ENCODE measurements around the gene AATK. TPM values are rescaled to one million over a fixed set of nuclear protein-coding genes. Genes with fewer than 3 reads are reported as not detected.

The AATK gene
- total and polyA plus RNA-seq, 2 of the 13 experiments (the other 11 are each of a cell fraction or from before 2014, with no cell fraction given): 2.9 to 8.4 TPM

DNA sequence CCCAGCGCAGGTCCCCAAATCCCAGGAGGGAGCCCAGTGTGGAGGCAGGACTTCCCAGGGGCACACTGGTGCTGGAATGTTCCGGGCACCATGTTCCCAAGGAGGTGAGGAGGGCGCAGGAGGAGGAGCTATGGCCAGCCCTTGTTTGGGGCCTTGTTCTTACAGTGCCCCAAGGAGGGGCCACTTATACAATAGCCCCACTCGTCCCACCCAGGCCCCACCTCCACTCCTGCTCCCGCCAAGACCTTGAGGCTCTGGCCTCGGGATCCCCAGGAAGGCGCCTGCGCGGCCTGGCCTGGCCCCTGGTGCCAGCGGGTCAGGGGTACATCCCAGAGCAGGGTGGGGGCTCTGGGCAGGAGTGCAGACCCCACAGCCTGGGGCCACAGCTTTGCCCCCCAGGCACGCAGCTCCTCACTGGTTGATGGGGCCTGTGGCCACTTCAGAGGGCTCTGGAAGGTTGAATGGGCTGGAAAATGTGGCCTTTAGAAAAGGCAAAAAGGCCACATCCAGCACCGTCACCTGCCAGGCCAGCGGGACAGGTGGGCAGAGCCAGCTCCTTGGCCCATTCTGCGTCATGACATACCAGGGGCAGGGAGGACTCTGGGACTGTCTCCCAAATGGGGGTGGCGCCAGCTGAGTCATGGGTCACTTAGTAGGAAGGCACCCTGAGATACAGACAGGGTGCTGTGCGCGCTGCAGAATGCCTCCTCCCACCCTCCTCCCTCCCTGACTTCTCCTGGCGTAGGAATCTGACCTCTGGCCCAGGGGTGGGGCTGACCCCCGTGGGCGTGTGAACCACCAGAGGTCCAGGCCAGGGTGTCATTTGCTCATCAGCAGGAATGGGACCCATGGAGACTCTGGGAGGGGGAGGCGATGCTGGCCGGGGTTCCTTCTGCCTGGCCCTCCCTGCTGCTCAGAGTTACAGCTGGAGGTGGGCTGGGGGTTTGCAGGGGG is 33.0 kb downstream of the AATK start (continued):
- TF ChIP-seq, protein P1, sequence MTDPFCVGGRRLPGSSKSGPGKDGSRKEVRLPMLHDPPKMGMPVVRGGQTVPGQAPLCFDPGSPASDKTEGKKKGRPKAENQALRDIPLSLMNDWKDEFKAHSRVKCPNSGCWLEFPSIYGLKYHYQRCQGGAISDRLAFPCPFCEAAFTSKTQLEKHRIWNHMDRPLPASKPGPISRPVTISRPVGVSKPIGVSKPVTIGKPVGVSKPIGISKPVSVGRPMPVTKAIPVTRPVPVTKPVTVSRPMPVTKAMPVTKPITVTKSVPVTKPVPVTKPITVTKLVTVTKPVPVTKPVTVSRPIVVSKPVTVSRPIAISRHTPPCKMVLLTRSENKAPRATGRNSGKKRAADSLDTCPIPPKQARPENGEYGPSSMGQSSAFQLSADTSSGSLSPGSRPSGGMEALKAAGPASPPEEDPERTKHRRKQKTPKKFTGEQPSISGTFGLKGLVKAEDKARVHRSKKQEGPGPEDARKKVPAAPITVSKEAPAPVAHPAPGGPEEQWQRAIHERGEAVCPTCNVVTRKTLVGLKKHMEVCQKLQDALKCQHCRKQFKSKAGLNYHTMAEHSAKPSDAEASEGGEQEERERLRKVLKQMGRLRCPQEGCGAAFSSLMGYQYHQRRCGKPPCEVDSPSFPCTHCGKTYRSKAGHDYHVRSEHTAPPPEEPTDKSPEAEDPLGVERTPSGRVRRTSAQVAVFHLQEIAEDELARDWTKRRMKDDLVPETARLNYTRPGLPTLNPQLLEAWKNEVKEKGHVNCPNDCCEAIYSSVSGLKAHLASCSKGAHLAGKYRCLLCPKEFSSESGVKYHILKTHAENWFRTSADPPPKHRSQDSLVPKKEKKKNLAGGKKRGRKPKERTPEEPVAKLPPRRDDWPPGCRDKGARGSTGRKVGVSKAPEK (CRISPR knock-in tag; IDR thresholded peaks at IDR 0.05; ENCODE audit: borderline replicate concordance): no peak
- TF ChIP-seq, protein P2, sequence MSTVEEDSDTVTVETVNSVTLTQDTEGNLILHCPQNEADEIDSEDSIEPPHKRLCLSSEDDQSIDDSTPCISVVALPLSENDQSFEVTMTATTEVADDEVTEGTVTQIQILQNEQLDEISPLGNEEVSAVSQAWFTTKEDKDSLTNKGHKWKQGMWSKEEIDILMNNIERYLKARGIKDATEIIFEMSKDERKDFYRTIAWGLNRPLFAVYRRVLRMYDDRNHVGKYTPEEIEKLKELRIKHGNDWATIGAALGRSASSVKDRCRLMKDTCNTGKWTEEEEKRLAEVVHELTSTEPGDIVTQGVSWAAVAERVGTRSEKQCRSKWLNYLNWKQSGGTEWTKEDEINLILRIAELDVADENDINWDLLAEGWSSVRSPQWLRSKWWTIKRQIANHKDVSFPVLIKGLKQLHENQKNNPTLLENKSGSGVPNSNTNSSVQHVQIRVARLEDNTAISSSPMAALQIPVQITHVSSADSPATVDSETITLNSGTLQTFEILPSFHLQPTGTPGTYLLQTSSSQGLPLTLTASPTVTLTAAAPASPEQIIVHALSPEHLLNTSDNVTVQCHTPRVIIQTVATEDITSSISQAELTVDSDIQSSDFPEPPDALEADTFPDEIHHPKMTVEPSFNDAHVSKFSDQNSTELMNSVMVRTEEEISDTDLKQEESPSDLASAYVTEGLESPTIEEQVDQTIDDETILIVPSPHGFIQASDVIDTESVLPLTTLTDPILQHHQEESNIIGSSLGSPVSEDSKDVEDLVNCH (CRISPR knock-in tag; IDR thresholded peaks at IDR 0.05): no peak
- TF ChIP-seq, protein P3, sequence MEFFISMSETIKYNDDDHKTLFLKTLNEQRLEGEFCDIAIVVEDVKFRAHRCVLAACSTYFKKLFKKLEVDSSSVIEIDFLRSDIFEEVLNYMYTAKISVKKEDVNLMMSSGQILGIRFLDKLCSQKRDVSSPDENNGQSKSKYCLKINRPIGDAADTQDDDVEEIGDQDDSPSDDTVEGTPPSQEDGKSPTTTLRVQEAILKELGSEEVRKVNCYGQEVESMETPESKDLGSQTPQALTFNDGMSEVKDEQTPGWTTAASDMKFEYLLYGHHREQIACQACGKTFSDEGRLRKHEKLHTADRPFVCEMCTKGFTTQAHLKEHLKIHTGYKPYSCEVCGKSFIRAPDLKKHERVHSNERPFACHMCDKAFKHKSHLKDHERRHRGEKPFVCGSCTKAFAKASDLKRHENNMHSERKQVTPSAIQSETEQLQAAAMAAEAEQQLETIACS (CRISPR knock-in tag; IDR thresholded peaks at IDR 0.05): no peak
- TF ChIP-seq HMG20A (CRISPR knock-in tag; IDR thresholded peaks at IDR 0.05; ENCODE audit: borderline replicate concordance) (no peak), PCBP2 (optimal IDR thresholded peaks at IDR 0.05; ENCODE audit: low read depth, low read length, poor library complexity, severe bottlenecking) (no peak), ZNF841 (CRISPR knock-in tag; IDR thresholded peaks at IDR 0.05; ENCODE audit: borderline replicate concordance) (no peak), ZNF207 (IDR thresholded peaks at IDR 0.05; ENCODE audit: borderline replicate concordance) (no peak), GPN1 (CRISPR knock-in tag; IDR thresholded peaks at IDR 0.05; ENCODE audit: borderline replicate concordance) (no peak), SATB2 (CRISPR knock-in tag; IDR thresholded peaks at IDR 0.05) (no peak), MBD4 (IDR thresholded peaks at IDR 0.05; ENCODE audit: borderline replicate concordance, low read length) (no peak), ELF4 (CRISPR knock-in tag; IDR thresholded peaks at IDR 0.05; ENCODE audit: borderline replicate concordance) (no peak), MAZ (IDR thresholded peaks at IDR 0.05; ENCODE audit: borderline replicate concordance, low read depth, low read length) (no peak), MAZ (CRISPR knock-in tag; IDR thresholded peaks at IDR 0.05; ENCODE audit: low read depth) (0 out of 2 replicates have a peak, but pooled peaks have one; percentile 69)
- TF ChIP-seq, protein P4, sequence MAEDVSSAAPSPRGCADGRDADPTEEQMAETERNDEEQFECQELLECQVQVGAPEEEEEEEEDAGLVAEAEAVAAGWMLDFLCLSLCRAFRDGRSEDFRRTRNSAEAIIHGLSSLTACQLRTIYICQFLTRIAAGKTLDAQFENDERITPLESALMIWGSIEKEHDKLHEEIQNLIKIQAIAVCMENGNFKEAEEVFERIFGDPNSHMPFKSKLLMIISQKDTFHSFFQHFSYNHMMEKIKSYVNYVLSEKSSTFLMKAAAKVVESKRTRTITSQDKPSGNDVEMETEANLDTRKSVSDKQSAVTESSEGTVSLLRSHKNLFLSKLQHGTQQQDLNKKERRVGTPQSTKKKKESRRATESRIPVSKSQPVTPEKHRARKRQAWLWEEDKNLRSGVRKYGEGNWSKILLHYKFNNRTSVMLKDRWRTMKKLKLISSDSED (CRISPR knock-in tag; IDR thresholded peaks at IDR 0.05): no peak
- TF ChIP-seq, protein P5, sequence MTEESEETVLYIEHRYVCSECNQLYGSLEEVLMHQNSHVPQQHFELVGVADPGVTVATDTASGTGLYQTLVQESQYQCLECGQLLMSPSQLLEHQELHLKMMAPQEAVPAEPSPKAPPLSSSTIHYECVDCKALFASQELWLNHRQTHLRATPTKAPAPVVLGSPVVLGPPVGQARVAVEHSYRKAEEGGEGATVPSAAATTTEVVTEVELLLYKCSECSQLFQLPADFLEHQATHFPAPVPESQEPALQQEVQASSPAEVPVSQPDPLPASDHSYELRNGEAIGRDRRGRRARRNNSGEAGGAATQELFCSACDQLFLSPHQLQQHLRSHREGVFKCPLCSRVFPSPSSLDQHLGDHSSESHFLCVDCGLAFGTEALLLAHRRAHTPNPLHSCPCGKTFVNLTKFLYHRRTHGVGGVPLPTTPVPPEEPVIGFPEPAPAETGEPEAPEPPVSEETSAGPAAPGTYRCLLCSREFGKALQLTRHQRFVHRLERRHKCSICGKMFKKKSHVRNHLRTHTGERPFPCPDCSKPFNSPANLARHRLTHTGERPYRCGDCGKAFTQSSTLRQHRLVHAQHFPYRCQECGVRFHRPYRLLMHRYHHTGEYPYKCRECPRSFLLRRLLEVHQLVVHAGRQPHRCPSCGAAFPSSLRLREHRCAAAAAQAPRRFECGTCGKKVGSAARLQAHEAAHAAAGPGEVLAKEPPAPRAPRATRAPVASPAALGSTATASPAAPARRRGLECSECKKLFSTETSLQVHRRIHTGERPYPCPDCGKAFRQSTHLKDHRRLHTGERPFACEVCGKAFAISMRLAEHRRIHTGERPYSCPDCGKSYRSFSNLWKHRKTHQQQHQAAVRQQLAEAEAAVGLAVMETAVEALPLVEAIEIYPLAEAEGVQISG (CRISPR knock-in tag; IDR thresholded peaks at IDR 0.05): no peak; the same call in 1 of the 2 replicates

Data from HepG2 (cell line).